ENCODE results near the gene RWDD4. TPM values are rescaled to one million over a fixed set of nuclear protein-coding genes. Genes with fewer than 3 reads are reported as not detected.
A peak's percentile ranks its signal among the peaks of the same experiment; 100 is the strongest.

RWDD4 gene
- total and polyA plus RNA-seq, 10 donors, result 8.3 to 16.9 (median 13.2) TPM

- intact Hi-C loops (cut with DNase I; ENCODE audit: low total_unique reads), result no loop called here
These were observed 21.5 kb downstream of the RWDD4 start for GRCh38 chr4:183637461-183637860.

GRCh38 chr4:183636923-183637322 lies 22.1 kb downstream of the RWDD4 start:
- no peak overlapping the region for H3K4me3 ChIP-seq
- intact Hi-C loops (cut with DNase I; ENCODE audit: low total_unique reads), result no loop called here
- DNase-seq, result no peak
- WGBS, 5 donors, result 64 to 83% (median 69%) methylated on average over 5 of the region's 5 CpGs
- no peak for TF ChIP-seq CTCF (IDR thresholded peaks at IDR 0.05 in 8 of 11, conservative IDR thresholded peaks at IDR 0.05 in 3 of 11)
- TF ChIP-seq POLR2AphosphoS5 (IDR thresholded peaks at IDR 0.05), result no peak
- no peak for TF ChIP-seq POLR2A (IDR thresholded peaks at IDR 0.05)
- H3K27ac ChIP-seq, result no peak overlapping the region
- H3K4me1 ChIP-seq, result no peaks in the 10 kb centered on the region
- H3K27me3 ChIP-seq (replicated peaks in 1 of 7), result no peaks in the 10 kb centered on the region
- no peaks in the 10 kb centered on the region for H3K9me3 ChIP-seq
- peaks cover 0 to 8% (median 1%) of the 10 kb centered on the region in 6 donors for H3K36me3 ChIP-seq

More at GRCh38 chr4:183637461-183637860, 21.5 kb downstream of the RWDD4 start:
- Histone ChIP-seq H3K9me3 (no peaks in the 10 kb centered on the region), H3K4me1 (no peaks in the 10 kb centered on the region), H3K36me3 (peaks cover 0 to 11% (median 2%) of the 10 kb centered on the region in 6 donors), H3K4me3 (no peak overlapping the region), H3K27me3 (replicated peaks in 1 of 7) (no peaks in the 10 kb centered on the region), H3K27ac (no peak overlapping the region)
- TF ChIP-seq POLR2AphosphoS5 (IDR thresholded peaks at IDR 0.05) (no peak), POLR2A (IDR thresholded peaks at IDR 0.05) (no peak), CTCF (IDR thresholded peaks at IDR 0.05 in 8 of 11, conservative IDR thresholded peaks at IDR 0.05 in 3 of 11) (no peak)
- DNase-seq, result no peak
- 72 to 77% (median 74%) methylated on average over 3 of the region's 3 CpGs for WGBS, 5 donors

- no peaks in the 10 kb centered on the region for H3K27me3 ChIP-seq (replicated peaks in 1 of 7)
- no peak overlapping the region for H3K4me3 ChIP-seq
- no peaks in the 10 kb centered on the region for H3K4me1 ChIP-seq
- no peak overlapping the region for H3K27ac ChIP-seq
- TF ChIP-seq CTCF (IDR thresholded peaks at IDR 0.05 in 8 of 11, conservative IDR thresholded peaks at IDR 0.05 in 3 of 11) (no peak), POLR2AphosphoS5 (IDR thresholded peaks at IDR 0.05) (no peak), POLR2A (IDR thresholded peaks at IDR 0.05) (no peak)
- WGBS, 5 donors, result 91 to 97% (median 96%) methylated on average over 8 of the region's 8 CpGs
- peaks cover 0 to 4% (median 1%) of the 10 kb centered on the region in 6 donors for H3K36me3 ChIP-seq
- intact Hi-C loops (cut with DNase I; ENCODE audit: low total_unique reads), result no loop called here
- no peaks in the 10 kb centered on the region for H3K9me3 ChIP-seq
- no peak for DNase-seq
These were observed 22.5 kb downstream of the RWDD4 start for GRCh38 chr4:183636503-183636902.

GRCh38 chr4:183635741-183636140 lies 23.2 kb downstream of the RWDD4 start:
- intact Hi-C loops (cut with DNase I; ENCODE audit: low total_unique reads), result no loop called here
- Histone ChIP-seq H3K36me3 (peaks cover 0 to 2% (median 0%) of the 10 kb centered on the region in 6 donors), H3K9me3 (no peaks in the 10 kb centered on the region), H3K4me1 (no peaks in the 10 kb centered on the region), H3K27me3 (replicated peaks in 1 of 7) (no peaks in the 10 kb centered on the region), H3K4me3 (peak overlapping the region in 1 of 8 donors; percentile 2), H3K27ac (peak overlapping the region in 2 of 8 donors; percentile 7 to 11)
- no peak for TF ChIP-seq POLR2AphosphoS5 (IDR thresholded peaks at IDR 0.05)
- no peak for TF ChIP-seq POLR2A (IDR thresholded peaks at IDR 0.05)
- no peak for TF ChIP-seq CTCF (IDR thresholded peaks at IDR 0.05 in 8 of 11, conservative IDR thresholded peaks at IDR 0.05 in 3 of 11)
- WGBS, 5 donors, result 78 to 84% (median 80%) methylated on average over 5 of the region's 5 CpGs
- no peak for DNase-seq
